OCI-LY7 (cell line): Measurements from ENCODE around the gene PAQR3. TPM values are rescaled to one million over a fixed set of nuclear protein-coding genes. Genes with fewer than 3 reads are reported as not detected.

Experiments
- BruUV-seq: library from RNA; stranded (reverse); fragments of 400-500 nt; replicated peaks from 2 replicates; lab custom pipeline; 2021; lab: Mats Ljungman, UMichigan
- CTCF ChIA-PET: fragments of 300-600 bp; sonication (Branson Sonifier 250); formaldehyde crosslinking; loops from one replicate; lab custom pipeline; 2022; ENCODE audit warnings: antibody characterized with exemption; ENCODE audit not compliant: unreplicated experiment; lab: Charles Lee
- POLR2A ChIA-PET: fragments of 300-600 bp; sonication (Branson Sonifier 250); formaldehyde crosslinking; loops from one replicate; lab custom pipeline; 2022; ENCODE audit warnings: antibody characterized with exemption; lab: Charles Lee
- DNase-seq: peaks from one replicate; pipeline ENCODE4 v3.0.0-alpha.2; 2015; ENCODE audit warnings: low spot score
- H2AFZ ChIP-seq: fragments of 200-600 bp; sonication (generic), shearing (Covaris generic); 2 replicates; pipeline ENCODE4 v1.6.1; 2014; ENCODE audit warnings: mild to moderate bottlenecking, antibody characterized with exemption, low read length, moderate library complexity
- H3K27ac ChIP-seq: fragments of 200-600 bp; sonication (generic); 2 replicates; pipeline ENCODE4 v1.5.1; 2014; ENCODE audit warnings: mixed run types, low read depth, mild to moderate bottlenecking, moderate library complexity, low read length, inconsistent platforms; ENCODE audit not compliant: poor library complexity, severe bottlenecking
- H3K36me3 ChIP-seq: fragments of 200-600 bp; sonication (generic); 2 replicates; pipeline ENCODE4 v1.6.1; 2014; ENCODE audit warnings: mild to moderate bottlenecking, antibody characterized with exemption, low read length, moderate library complexity, mixed read lengths; ENCODE audit not compliant: insufficient read depth
- H3K4me1 ChIP-seq: fragments of 200-600 bp; sonication (generic); 2 replicates; pipeline ENCODE4 v1.5.1; 2014; ENCODE audit warnings: mild to moderate bottlenecking, low read length; ENCODE audit not compliant: insufficient read depth, poor library complexity, severe bottlenecking
- H3K4me2 ChIP-seq: fragments of 200-600 bp; sonication (generic); 2 replicates; pipeline ENCODE4 v1.6.1; 2014; ENCODE audit warnings: mild to moderate bottlenecking, low read length
- H3K4me3 ChIP-seq: fragments of 200-600 bp; sonication (generic); 2 replicates; pipeline ENCODE4 v1.5.1; 2014; ENCODE audit warnings: mild to moderate bottlenecking, low read depth, low read length; ENCODE audit not compliant: poor library complexity, severe bottlenecking
- H3K79me2 ChIP-seq: fragments of 200-600 bp; sonication (generic); 2 replicates; pipeline ENCODE4 v1.6.1; 2016; ENCODE audit warnings: low read depth, mild to moderate bottlenecking, low read length, moderate library complexity, mixed read lengths; ENCODE audit not compliant: insufficient read depth
- H3K9me2 ChIP-seq: fragments of 200-600 bp; sonication (generic); 2 replicates; pipeline ENCODE4 v1.6.1; 2016; ENCODE audit warnings: mild to moderate bottlenecking, low read length, mixed read lengths; ENCODE audit not compliant: insufficient read depth
- H3K9me3 ChIP-seq: fragments of 200-600 bp; sonication (generic); 2 replicates; pipeline ENCODE4 v1.6.1; 2014; ENCODE audit warnings: mild to moderate bottlenecking, mixed run types, low read length, mixed read lengths
- H4K20me1 ChIP-seq: fragments of 200-600 bp; sonication (generic); 2 replicates; pipeline ENCODE4 v1.6.1; 2014; ENCODE audit warnings: mild to moderate bottlenecking, antibody characterized with exemption, low read length, moderate library complexity, mixed read lengths; ENCODE audit not compliant: insufficient read depth
- EZH2phosphoT487 ChIP-seq: fragments of 200-600 bp; sonication (generic); IDR thresholded peaks from 2 replicates; pipeline ENCODE4 v1.6.1; 2018; ENCODE audit warnings: low read depth, borderline replicate concordance, mild to moderate bottlenecking, mixed run types, antibody characterized with exemption, low read length, moderate library complexity, mixed read lengths
- intact Hi-C: fragments of 100-400 bp; cut with micrococcal nuclease; formaldehyde crosslinking; loops from one replicate; pipeline ENCODE4 v1.10.0; 2022; ENCODE audit not compliant: unreplicated experiment
- total RNA-seq, 2 experiments: library from RNA; depleted of rRNA in 1 of 2; stranded (reverse); fragments of >200 nt in 1 of 2; shearing (Covaris generic) in 1 of 2; gene quantifications; 2 replicates each; pipeline ENCODE4 v1.2.3, GENCODE V29; 2014 to 2022
- TF ChIP-seq, protein P1 (sequence below): fragments of 200-600 bp; sonication (generic); conservative IDR thresholded peaks from 2 replicates; pipeline ENCODE4 v1.5.1; 2014; ENCODE audit warnings: mild to moderate bottlenecking, antibody characterized with exemption, low read length, moderate library complexity, mixed read lengths

PAQR3 gene
- total RNA-seq, 2 experiments from 2014 or later = 21.6 to 28.4 TPM

GRCh38 chr4:78863991-78864390 lies 75.2 kb downstream of the PAQR3 start:
- Histone ChIP-seq H4K20me1 (no peaks in the 10 kb centered on the region), H3K27ac (no peak overlapping the region), H3K9me3 (no peaks in the 10 kb centered on the region), H3K79me2 (no peaks in the 10 kb centered on the region; the same call in 1 of the 2 replicates), H3K9me2 (no peaks in the 10 kb centered on the region), H3K4me2 (no peak overlapping the region), H3K4me1 (no peaks in the 10 kb centered on the region), H2AFZ (no peak overlapping the region), H3K4me3 (no peak overlapping the region), H3K36me3 (peaks cover 59% of the 10 kb centered on the region)
- POLR2A ChIA-PET = interaction anchor here (0.6 to 2.2 kb wide), 8 partner anchors 12 to 249 kb away, joined by 3 to 8 read pairs (median 4); partner anchors contain the start of gene BMP2K
- no peak for DNase-seq
- CTCF ChIA-PET = interaction anchor here (1.6 kb wide), 1 partner anchor 250 kb away, joined by 7 read pairs; no protein-coding TSS in a partner anchor
- BruUV-seq = no TSS peak
- TF ChIP-seq EZH2phosphoT487 = no peak
- TF ChIP-seq, protein P1, sequence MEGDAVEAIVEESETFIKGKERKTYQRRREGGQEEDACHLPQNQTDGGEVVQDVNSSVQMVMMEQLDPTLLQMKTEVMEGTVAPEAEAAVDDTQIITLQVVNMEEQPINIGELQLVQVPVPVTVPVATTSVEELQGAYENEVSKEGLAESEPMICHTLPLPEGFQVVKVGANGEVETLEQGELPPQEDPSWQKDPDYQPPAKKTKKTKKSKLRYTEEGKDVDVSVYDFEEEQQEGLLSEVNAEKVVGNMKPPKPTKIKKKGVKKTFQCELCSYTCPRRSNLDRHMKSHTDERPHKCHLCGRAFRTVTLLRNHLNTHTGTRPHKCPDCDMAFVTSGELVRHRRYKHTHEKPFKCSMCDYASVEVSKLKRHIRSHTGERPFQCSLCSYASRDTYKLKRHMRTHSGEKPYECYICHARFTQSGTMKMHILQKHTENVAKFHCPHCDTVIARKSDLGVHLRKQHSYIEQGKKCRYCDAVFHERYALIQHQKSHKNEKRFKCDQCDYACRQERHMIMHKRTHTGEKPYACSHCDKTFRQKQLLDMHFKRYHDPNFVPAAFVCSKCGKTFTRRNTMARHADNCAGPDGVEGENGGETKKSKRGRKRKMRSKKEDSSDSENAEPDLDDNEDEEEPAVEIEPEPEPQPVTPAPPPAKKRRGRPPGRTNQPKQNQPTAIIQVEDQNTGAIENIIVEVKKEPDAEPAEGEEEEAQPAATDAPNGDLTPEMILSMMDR = no peak
- intact Hi-C loops = loop anchor here (1.0 to 2.0 kb wide), 2 partner anchors 87 to 252 kb away; partner anchors contain the start of gene BMP2K

GRCh38 chr4:78863254-78863869 lies 75.9 kb downstream of the PAQR3 start:
- Histone ChIP-seq H4K20me1 (no peaks in the 10 kb centered on the region), H3K9me2 (no peaks in the 10 kb centered on the region), H2AFZ (no peak overlapping the region), H3K4me2 (no peak overlapping the region), H3K4me1 (no peaks in the 10 kb centered on the region), H3K27ac (no peak overlapping the region), H3K79me2 (no peaks in the 10 kb centered on the region; the same call in 1 of the 2 replicates), H3K9me3 (no peaks in the 10 kb centered on the region), H3K36me3 (peaks cover 59% of the 10 kb centered on the region), H3K4me3 (no peak overlapping the region)
- intact Hi-C loops = no loop called here
- POLR2A ChIA-PET = interaction anchor here (0.6 to 2.2 kb wide), 14 partner anchors 9 to 272 kb away, joined by 3 to 8 read pairs (median 4); partner anchors contain the start of gene BMP2K
- BruUV-seq = no TSS peak
- DNase-seq = no peak
- CTCF ChIA-PET = interaction anchor here (0.6 to 1.6 kb wide), 2 partner anchors 249 to 251 kb away, joined by 3 to 7 read pairs; no protein-coding TSS in a partner anchor
- TF ChIP-seq, protein P1 = no peak
- TF ChIP-seq EZH2phosphoT487 = no peak

GRCh38 chr4:78862314-78862737 lies 76.9 kb downstream of the PAQR3 start:
- DNase-seq = no peak

More at GRCh38 chr4:78862314-78862737, 76.9 kb downstream of the PAQR3 start:
- Histone ChIP-seq H3K79me2 (no peaks in the 10 kb centered on the region; the same call in 1 of the 2 replicates), H3K4me1 (no peaks in the 10 kb centered on the region), H3K4me2 (no peak overlapping the region), H3K27ac (no peak overlapping the region), H2AFZ (no peak overlapping the region), H3K9me2 (no peaks in the 10 kb centered on the region), H3K4me3 (no peak overlapping the region), H4K20me1 (no peaks in the 10 kb centered on the region), H3K36me3 (peaks cover 49% of the 10 kb centered on the region), H3K9me3 (no peaks in the 10 kb centered on the region)
- TF ChIP-seq, protein P1 = no peak
- TF ChIP-seq EZH2phosphoT487 = no peak
- BruUV-seq = no TSS peak
- POLR2A ChIA-PET = interaction anchor here (0.6 to 2.2 kb wide), 10 partner anchors 8 to 300 kb away, joined by 3 to 8 read pairs (median 4); no protein-coding TSS in a partner anchor
- CTCF ChIA-PET = no interaction called here
- intact Hi-C loops = no loop called here
